Neural cell (in vitro differentiated cells): ENCODE measurements around the gene USP12. TPM values are rescaled to one million over a fixed set of nuclear protein-coding genes. Genes with fewer than 3 reads are reported as not detected.

Source experiments
- H2AFZ ChIP-seq: fragments of 200-600, 300-800 bp; sonication (generic), shearing (Covaris generic); 2 replicates; pipeline ENCODE4 v1.6.0; 2014; ENCODE audit warnings: low read depth, mild to moderate bottlenecking, antibody characterized with exemption, low read length, moderate library complexity
- H3F3A ChIP-seq: fragments of 200-600 bp; shearing (Covaris generic); 2 replicates; pipeline ENCODE4 v1.6.1; 2016; ENCODE audit warnings: mild to moderate bottlenecking, moderate library complexity, mixed read lengths, antibody characterized with exemption, low read length; ENCODE audit not compliant: insufficient read depth, poor library complexity, severe bottlenecking
- H3K27ac ChIP-seq: fragments of 200-600, 300-800 bp; sonication (generic), shearing (Covaris generic); 2 replicates; pipeline ENCODE4 v1.5.1; 2014; ENCODE audit warnings: mild to moderate bottlenecking, low read length, moderate library complexity
- H3K27me3 ChIP-seq: fragments of 300-800, 200-600 bp; sonication (generic), shearing (Covaris generic); 2 replicates; pipeline ENCODE4 v1.6.0; 2014; ENCODE audit warnings: mild to moderate bottlenecking, low read depth, low read length, moderate library complexity; ENCODE audit not compliant: insufficient read depth
- H3K36me3 ChIP-seq: fragments of 300-800, 200-600 bp; sonication (generic), shearing (Covaris generic); 2 replicates; pipeline ENCODE4 v1.5.1; 2014; ENCODE audit warnings: mild to moderate bottlenecking, antibody characterized with exemption, low read length, moderate library complexity; ENCODE audit not compliant: insufficient read depth
- H3K4me2 ChIP-seq: fragments of 300-800, 200-600 bp; sonication (generic), shearing (Covaris generic); 2 replicates; pipeline ENCODE4 v1.6.0; 2014; ENCODE audit warnings: mild to moderate bottlenecking, low read length
- H3K4me3 ChIP-seq: fragments of 300-800, 200-600 bp; sonication (generic), shearing (Covaris generic); 2 replicates; pipeline ENCODE4 v1.5.1; 2014; ENCODE audit warnings: mild to moderate bottlenecking, low read length, moderate library complexity
- H3K79me2 ChIP-seq: fragments of 200-600 bp; shearing (Covaris generic); replicated peaks from 2 replicates; pipeline ENCODE4 v1.6.0; 2014; ENCODE audit warnings: mild to moderate bottlenecking, low read length, moderate library complexity; ENCODE audit not compliant: insufficient read depth
- H3K9ac ChIP-seq: fragments of 300-800, 200-600 bp; sonication (generic), shearing (Covaris generic); 2 replicates; pipeline ENCODE4 v1.6.1; 2016; ENCODE audit warnings: mild to moderate bottlenecking, low read length, mixed read lengths
- H3K9me2 ChIP-seq: fragments of 200-600 bp; shearing (Covaris generic); 2 replicates; pipeline ENCODE4 v1.6.1; 2016; ENCODE audit warnings: mild to moderate bottlenecking, low read length, mixed read lengths; ENCODE audit not compliant: insufficient read depth
- H3K9me3 ChIP-seq: fragments of 200-600, 300-800 bp; sonication (generic), shearing (Covaris generic); 2 replicates; pipeline ENCODE4 v1.6.1; 2016; ENCODE audit warnings: mild to moderate bottlenecking, mixed run types, low read length, moderate library complexity, mixed read lengths
- H4K20me1 ChIP-seq: fragments of 200-600 bp; shearing (Covaris generic); 2 replicates; pipeline ENCODE4 v1.6.1; 2016; ENCODE audit warnings: mild to moderate bottlenecking, mixed run types; ENCODE audit not compliant: insufficient read depth
- EP300 ChIP-seq: fragments of 450-650 bp; conservative IDR thresholded peaks from 2 replicates; pipeline ENCODE4 v1.6.1; 2014; ENCODE audit warnings: antibody characterized with exemption, mild to moderate bottlenecking, moderate library complexity; ENCODE audit not compliant: poor library complexity, severe bottlenecking
- EZH2 ChIP-seq: fragments of 200-600, 300-800 bp; shearing (Covaris generic), sonication (generic); IDR thresholded peaks from 2 replicates; pipeline ENCODE4 v1.6.1; 2014; ENCODE audit warnings: antibody characterized with exemption, low read length, borderline replicate concordance, mild to moderate bottlenecking; ENCODE audit not compliant: insufficient read depth, poor library complexity, severe bottlenecking
- MXI1 ChIP-seq: fragments of 450-650 bp; conservative IDR thresholded peaks from 2 replicates; pipeline ENCODE4 v1.6.1; 2014; ENCODE audit warnings: antibody characterized with exemption, mild to moderate bottlenecking; ENCODE audit not compliant: poor library complexity, severe bottlenecking
- POLR2AphosphoS5 ChIP-seq: IDR thresholded peaks from 2 replicates; pipeline ENCODE4 v1.6.1; 2012
- RAD21 ChIP-seq: fragments of 450-650 bp; conservative IDR thresholded peaks from 2 replicates; pipeline ENCODE4 v1.6.1; 2014; ENCODE audit warnings: antibody characterized with exemption, mild to moderate bottlenecking, moderate library complexity
- SMC3 ChIP-seq: fragments of 450-650 bp; conservative IDR thresholded peaks from 2 replicates; pipeline ENCODE4 v1.6.1; 2014; ENCODE audit warnings: antibody characterized with exemption, mild to moderate bottlenecking, moderate library complexity; ENCODE audit not compliant: poor library complexity
- TAF1 ChIP-seq: IDR thresholded peaks from 2 replicates; pipeline ENCODE4 v1.6.1; 2012; ENCODE audit warnings: low read depth
- polyA plus RNA-seq: library from polyadenylated mRNA; depleted of rRNA; stranded (reverse); fragments of >200 nt; gene quantifications from 2 replicates; pipeline ENCODE4 v1.2.3, GENCODE V29; 2014
- TF ChIP-seq, protein P1 (sequence below): IDR thresholded peaks from 2 replicates; pipeline ENCODE4 v1.6.1; 2012; ENCODE audit warnings: borderline replicate concordance
- TF ChIP-seq, protein P2 (sequence below): fragments of 450-650 bp; IDR thresholded peaks from 2 replicates; pipeline ENCODE4 v1.5.1; 2014; ENCODE audit warnings: antibody characterized with exemption, mild to moderate bottlenecking, moderate library complexity; ENCODE audit not compliant: poor library complexity, severe bottlenecking

USP12 gene
- polyA plus RNA-seq, 1 donor from 2014 or later: 26.2 TPM

GRCh38 chr13:27118428-27119054, 53.1 kb downstream of the USP12 start:
- no peaks in the 10 kb centered on the region for H3K9me2 ChIP-seq
- TF ChIP-seq SMC3 (no peak), TAF1 (no peak), POLR2AphosphoS5 (no peak), MXI1 (no peak), EP300 (no peak), EZH2 (no peak), RAD21 (no peak)
- TF ChIP-seq, protein P1, sequence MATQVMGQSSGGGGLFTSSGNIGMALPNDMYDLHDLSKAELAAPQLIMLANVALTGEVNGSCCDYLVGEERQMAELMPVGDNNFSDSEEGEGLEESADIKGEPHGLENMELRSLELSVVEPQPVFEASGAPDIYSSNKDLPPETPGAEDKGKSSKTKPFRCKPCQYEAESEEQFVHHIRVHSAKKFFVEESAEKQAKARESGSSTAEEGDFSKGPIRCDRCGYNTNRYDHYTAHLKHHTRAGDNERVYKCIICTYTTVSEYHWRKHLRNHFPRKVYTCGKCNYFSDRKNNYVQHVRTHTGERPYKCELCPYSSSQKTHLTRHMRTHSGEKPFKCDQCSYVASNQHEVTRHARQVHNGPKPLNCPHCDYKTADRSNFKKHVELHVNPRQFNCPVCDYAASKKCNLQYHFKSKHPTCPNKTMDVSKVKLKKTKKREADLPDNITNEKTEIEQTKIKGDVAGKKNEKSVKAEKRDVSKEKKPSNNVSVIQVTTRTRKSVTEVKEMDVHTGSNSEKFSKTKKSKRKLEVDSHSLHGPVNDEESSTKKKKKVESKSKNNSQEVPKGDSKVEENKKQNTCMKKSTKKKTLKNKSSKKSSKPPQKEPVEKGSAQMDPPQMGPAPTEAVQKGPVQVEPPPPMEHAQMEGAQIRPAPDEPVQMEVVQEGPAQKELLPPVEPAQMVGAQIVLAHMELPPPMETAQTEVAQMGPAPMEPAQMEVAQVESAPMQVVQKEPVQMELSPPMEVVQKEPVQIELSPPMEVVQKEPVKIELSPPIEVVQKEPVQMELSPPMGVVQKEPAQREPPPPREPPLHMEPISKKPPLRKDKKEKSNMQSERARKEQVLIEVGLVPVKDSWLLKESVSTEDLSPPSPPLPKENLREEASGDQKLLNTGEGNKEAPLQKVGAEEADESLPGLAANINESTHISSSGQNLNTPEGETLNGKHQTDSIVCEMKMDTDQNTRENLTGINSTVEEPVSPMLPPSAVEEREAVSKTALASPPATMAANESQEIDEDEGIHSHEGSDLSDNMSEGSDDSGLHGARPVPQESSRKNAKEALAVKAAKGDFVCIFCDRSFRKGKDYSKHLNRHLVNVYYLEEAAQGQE: no peak
- TF ChIP-seq, protein P2, sequence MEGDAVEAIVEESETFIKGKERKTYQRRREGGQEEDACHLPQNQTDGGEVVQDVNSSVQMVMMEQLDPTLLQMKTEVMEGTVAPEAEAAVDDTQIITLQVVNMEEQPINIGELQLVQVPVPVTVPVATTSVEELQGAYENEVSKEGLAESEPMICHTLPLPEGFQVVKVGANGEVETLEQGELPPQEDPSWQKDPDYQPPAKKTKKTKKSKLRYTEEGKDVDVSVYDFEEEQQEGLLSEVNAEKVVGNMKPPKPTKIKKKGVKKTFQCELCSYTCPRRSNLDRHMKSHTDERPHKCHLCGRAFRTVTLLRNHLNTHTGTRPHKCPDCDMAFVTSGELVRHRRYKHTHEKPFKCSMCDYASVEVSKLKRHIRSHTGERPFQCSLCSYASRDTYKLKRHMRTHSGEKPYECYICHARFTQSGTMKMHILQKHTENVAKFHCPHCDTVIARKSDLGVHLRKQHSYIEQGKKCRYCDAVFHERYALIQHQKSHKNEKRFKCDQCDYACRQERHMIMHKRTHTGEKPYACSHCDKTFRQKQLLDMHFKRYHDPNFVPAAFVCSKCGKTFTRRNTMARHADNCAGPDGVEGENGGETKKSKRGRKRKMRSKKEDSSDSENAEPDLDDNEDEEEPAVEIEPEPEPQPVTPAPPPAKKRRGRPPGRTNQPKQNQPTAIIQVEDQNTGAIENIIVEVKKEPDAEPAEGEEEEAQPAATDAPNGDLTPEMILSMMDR: no peak
- no peaks in the 10 kb centered on the region for H3K9me3 ChIP-seq
- no peak overlapping the region for H3K27ac ChIP-seq
- H3K9ac ChIP-seq: no peak overlapping the region
- H2AFZ ChIP-seq: no peak overlapping the region
- no peaks in the 10 kb centered on the region for H3F3A ChIP-seq
- H3K36me3 ChIP-seq: no peaks in the 10 kb centered on the region
- H4K20me1 ChIP-seq: no peaks in the 10 kb centered on the region
- peaks cover 27% of the 10 kb centered on the region for H3K79me2 ChIP-seq
- H3K27me3 ChIP-seq: no peaks in the 10 kb centered on the region
- H3K4me3 ChIP-seq: no peak overlapping the region
- H3K4me2 ChIP-seq: no peak overlapping the region

GRCh38 chr13:27117952-27118351, 53.7 kb downstream of the USP12 start:
- Histone ChIP-seq H3K9me3 (no peaks in the 10 kb centered on the region), H3K4me2 (no peak overlapping the region), H2AFZ (no peak overlapping the region), H3K9me2 (no peaks in the 10 kb centered on the region), H3K79me2 (peaks cover 24% of the 10 kb centered on the region), H3K9ac (no peak overlapping the region), H3K4me3 (no peak overlapping the region), H3F3A (no peaks in the 10 kb centered on the region), H3K27me3 (no peaks in the 10 kb centered on the region), H3K27ac (no peak overlapping the region), H4K20me1 (no peaks in the 10 kb centered on the region), H3K36me3 (no peaks in the 10 kb centered on the region)
- no peak for TF ChIP-seq EZH2
- TF ChIP-seq MXI1: no peak
- no peak for TF ChIP-seq POLR2AphosphoS5
- TF ChIP-seq RAD21: no peak
- TF ChIP-seq, protein P1: no peak
- TF ChIP-seq, protein P2: no peak
- no peak for TF ChIP-seq TAF1
